GM12864 (cell line): ENCODE measurements around the gene ST7L.
"Not testable (repeated sequence)": the region's sequence is repeated elsewhere in the genome, so short reads cannot be mapped to it uniquely, and the experiment has no call there.

Experiments
- DNase-seq: peaks from one replicate; pipeline ENCODE4 v3.0.0-alpha.2; 2011; ENCODE audit warnings: low read depth
- H3K4me3 ChIP-seq: 2 replicates; pipeline ENCODE4 v1.5.1; 2011; ENCODE audit warnings: mild to moderate bottlenecking, low read depth, low read length, control low read depth
- CTCF ChIP-seq: IDR thresholded peaks from 2 replicates; pipeline ENCODE4 v1.5.1; 2011; ENCODE audit warnings: low read depth, mild to moderate bottlenecking, moderate library complexity, low read length, control low read depth, inconsistent platforms; ENCODE audit errors: missing control alignments

Gene ST7L

GRCh38 chr1:112629256-112629655 lies 10.3 kb upstream of the ST7L start:
- no peak overlapping the region for H3K4me3 ChIP-seq
- TF ChIP-seq CTCF = no peak
- DNase-seq = no peak

GRCh38 chr1:112628516-112628915 lies 9.6 kb upstream of the ST7L start:
- TF ChIP-seq CTCF = no peak
- no peak for DNase-seq

GRCh38 chr1:112626887-112627286 lies 7.9 kb upstream of the ST7L start:
- TF ChIP-seq CTCF = no peak
- no peak for DNase-seq
- H3K4me3 ChIP-seq = no peak overlapping the region

More at GRCh38 chr1:112628516-112628915, 9.6 kb upstream of the ST7L start:
- H3K4me3 ChIP-seq = no peak overlapping the region

- DNase-seq = no peak
- no peak overlapping the region for H3K4me3 ChIP-seq
Observed at GRCh38 chr1:112626193-112626592, 7.3 kb upstream of the ST7L start.

GRCh38 chr1:112625696-112626095 lies 6.8 kb upstream of the ST7L start:
- no peak overlapping the region for H3K4me3 ChIP-seq
- DNase-seq = no peak
- TF ChIP-seq CTCF = no peak

More at GRCh38 chr1:112626193-112626592, 7.3 kb upstream of the ST7L start:
- no peak for TF ChIP-seq CTCF

- not testable (repeated sequence) for DNase-seq, H3K4me3 ChIP-seq
Observed at GRCh38 chr1:112624493-112624892, 5.6 kb upstream of the ST7L start.

- H3K4me3 ChIP-seq = peak overlapping the region; percentile 99
- DNase-seq = no peak
- TF ChIP-seq CTCF = no peak
Observed at GRCh38 chr1:112620377-112620695, 1.4 kb upstream of the ST7L start.
